Body of pancreas (tissue), 4 donors: Measurements from ENCODE around the gene XKR8. TPM values are rescaled to one million over a fixed set of nuclear protein-coding genes. Genes with fewer than 3 reads are reported as not detected.
A peak's percentile ranks its signal among the peaks of the same experiment; 100 is the strongest.

ENCODE experiments used
- ATAC-seq: fragments of 150-250 bp; one replicate; pipeline ENCODE4 v1.9.1; 2016
- DNase-seq, 4 donors: peaks; one replicate each; pipeline ENCODE4 v3.0.0-alpha.2; 2019
- H3K27ac ChIP-seq, 4 donors: fragments of 200-600 bp; sonication (generic); 1 replicate in 3 of 4; 2 replicates in 1 of 4; pipeline versions ENCODE4 v1.5.1 to v1.6.1; 2016 to 2019; ENCODE audit warnings: mild to moderate bottlenecking in 1 of 4, mixed read lengths in 1 of 4, moderate library complexity in 1 of 4
- H3K27me3 ChIP-seq, 2 donors: fragments of 200-600 bp; sonication (generic); one replicate each; pipeline ENCODE4 v1.6.0; 2016; ENCODE audit warnings: mild to moderate bottlenecking in 1 of 2
- H3K36me3 ChIP-seq, 2 donors: fragments of 200-600 bp; sonication (generic); replicated peaks in 1 of 2; 2 replicates each; pipeline ENCODE4 v1.5.1; 2016; ENCODE audit warnings: low read depth in 2 of 2; ENCODE audit not compliant: insufficient read depth in 1 of 2
- H3K4me1 ChIP-seq: fragments of 200-600 bp; sonication (generic); one replicate; pipeline ENCODE4 v1.6.0; 2016
- H3K4me3 ChIP-seq, 2 donors: fragments of 200-600 bp; sonication (generic); 1 replicate in 1 of 2; 2 replicates in 1 of 2; pipeline ENCODE4 v1.5.1; 2016 to 2019
- H3K9me3 ChIP-seq, 3 donors: fragments of 200-600 bp; sonication (generic); 1 replicate in 2 of 3; 2 replicates in 1 of 3; pipeline ENCODE4 v1.5.1; 2016
- POLR2A ChIP-seq, 3 donors: fragments of 450-650 bp; IDR thresholded peaks; one replicate each; pipeline ENCODE4 v1.6.1; 2016; ENCODE audit warnings: antibody characterized with exemption in 3 of 3, mild to moderate bottlenecking in 2 of 3
- WGBS, 2 donors: methylation state at CpG; one replicate each; pipeline ENCODE4 v1.1.5; 2017; 5-methylcytosine and 5-hydroxymethylcytosine counted together
- intact Hi-C: fragments of 100-400 bp; cut with DNase I; formaldehyde crosslinking; loops from one replicate; pipeline ENCODE4 v1.15.1; 2023
- total RNA-seq, 2 donors: library from RNA; depleted of rRNA; stranded (reverse); fragments of >200 nt; gene quantifications; one replicate each; pipeline ENCODE4 v1.1.0, GENCODE V29; 2016
- TF ChIP-seq, protein P1 (sequence below), 7 experiments: fragments of 450-650 bp in 4 of 7; fragments of 200-600 bp in 3 of 7; sonication (generic) in 3 of 7; IDR thresholded peaks; one replicate each; pipeline ENCODE4 v1.5.1; 2016 to 2019; ENCODE audit warnings: antibody characterized with exemption in 7 of 7

The XKR8 gene
- total RNA-seq, 2 donors from 2014 or later = 7.9 to 14.5 TPM

DNA sequence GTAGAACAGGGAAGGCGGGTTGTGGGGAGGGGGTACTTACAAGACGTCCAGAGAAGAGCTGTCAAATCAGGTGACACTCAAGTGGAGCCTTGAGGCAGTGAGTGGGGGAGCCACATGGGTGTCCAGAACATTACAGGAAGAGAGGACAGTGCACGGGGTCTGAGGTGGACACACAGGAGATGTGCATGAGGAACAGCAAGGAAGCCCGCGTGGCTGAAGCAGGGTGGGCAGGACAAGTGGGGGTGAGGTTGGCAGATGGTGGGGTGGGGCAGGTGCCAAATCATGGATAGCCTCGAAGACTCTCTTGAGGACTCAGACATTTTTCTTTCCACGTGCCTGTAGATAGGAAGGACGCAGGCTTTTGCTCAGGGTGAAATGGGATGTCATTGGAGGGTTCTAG, 24.1 kb upstream of the XKR8 start:
- WGBS, 2 donors = 21 to 33% methylated on average over 7 to 8 of the region's 8 CpGs
- no peak for TF ChIP-seq POLR2A (IDR thresholded peaks at IDR 0.05)
- TF ChIP-seq, protein P1, sequence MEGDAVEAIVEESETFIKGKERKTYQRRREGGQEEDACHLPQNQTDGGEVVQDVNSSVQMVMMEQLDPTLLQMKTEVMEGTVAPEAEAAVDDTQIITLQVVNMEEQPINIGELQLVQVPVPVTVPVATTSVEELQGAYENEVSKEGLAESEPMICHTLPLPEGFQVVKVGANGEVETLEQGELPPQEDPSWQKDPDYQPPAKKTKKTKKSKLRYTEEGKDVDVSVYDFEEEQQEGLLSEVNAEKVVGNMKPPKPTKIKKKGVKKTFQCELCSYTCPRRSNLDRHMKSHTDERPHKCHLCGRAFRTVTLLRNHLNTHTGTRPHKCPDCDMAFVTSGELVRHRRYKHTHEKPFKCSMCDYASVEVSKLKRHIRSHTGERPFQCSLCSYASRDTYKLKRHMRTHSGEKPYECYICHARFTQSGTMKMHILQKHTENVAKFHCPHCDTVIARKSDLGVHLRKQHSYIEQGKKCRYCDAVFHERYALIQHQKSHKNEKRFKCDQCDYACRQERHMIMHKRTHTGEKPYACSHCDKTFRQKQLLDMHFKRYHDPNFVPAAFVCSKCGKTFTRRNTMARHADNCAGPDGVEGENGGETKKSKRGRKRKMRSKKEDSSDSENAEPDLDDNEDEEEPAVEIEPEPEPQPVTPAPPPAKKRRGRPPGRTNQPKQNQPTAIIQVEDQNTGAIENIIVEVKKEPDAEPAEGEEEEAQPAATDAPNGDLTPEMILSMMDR (IDR thresholded peaks at IDR 0.05) = no peak
- peaks cover 14% of the 10 kb centered on the region for H3K4me1 ChIP-seq
- intact Hi-C loops = no loop called here
- H3K4me3 ChIP-seq = peak overlapping the region in 1 of 2 donors; percentile 34
- no peaks in the 10 kb centered on the region for H3K36me3 ChIP-seq
- H3K9me3 ChIP-seq = no peaks in the 10 kb centered on the region
- H3K27me3 ChIP-seq = no peaks in the 10 kb centered on the region
- no peak overlapping the region for H3K27ac ChIP-seq
- peak in 1 of 4 donors; percentile 10 for DNase-seq
- ATAC-seq = peak; percentile 10

DNA sequence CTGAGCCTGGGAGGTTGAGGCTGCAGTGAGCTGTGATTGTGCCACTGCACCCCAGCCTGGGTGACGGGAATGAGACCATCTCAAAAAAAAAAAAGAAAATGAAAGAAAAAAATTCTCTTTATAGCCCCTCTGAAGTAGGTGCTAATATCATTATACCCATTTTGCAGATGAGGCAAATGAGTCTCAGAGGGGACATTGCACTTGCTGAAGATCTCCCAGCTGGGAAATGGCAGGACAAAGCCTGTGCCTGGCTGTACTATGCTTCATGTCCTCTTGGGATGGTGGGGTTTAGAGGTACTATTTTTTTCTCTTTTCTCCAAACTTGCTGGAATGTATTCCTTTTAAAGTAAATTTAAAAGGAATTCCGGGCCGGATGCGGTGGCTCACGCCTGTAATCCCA, 23.4 kb upstream of the XKR8 start:
- intact Hi-C loops = no loop called here
- ATAC-seq (no peak), DNase-seq (no peak)
- Histone ChIP-seq H3K4me3 (no peak overlapping the region), H3K27ac (no peak overlapping the region), H3K9me3 (no peaks in the 10 kb centered on the region), H3K27me3 (no peaks in the 10 kb centered on the region), H3K36me3 (no peaks in the 10 kb centered on the region), H3K4me1 (peaks cover 14% of the 10 kb centered on the region)
- 74 to 93% methylated on average over 5 of the region's 5 CpGs for WGBS, 2 donors
- TF ChIP-seq, protein P1 (IDR thresholded peaks at IDR 0.05) = no peak
- TF ChIP-seq POLR2A (IDR thresholded peaks at IDR 0.05) = no peak

DNA sequence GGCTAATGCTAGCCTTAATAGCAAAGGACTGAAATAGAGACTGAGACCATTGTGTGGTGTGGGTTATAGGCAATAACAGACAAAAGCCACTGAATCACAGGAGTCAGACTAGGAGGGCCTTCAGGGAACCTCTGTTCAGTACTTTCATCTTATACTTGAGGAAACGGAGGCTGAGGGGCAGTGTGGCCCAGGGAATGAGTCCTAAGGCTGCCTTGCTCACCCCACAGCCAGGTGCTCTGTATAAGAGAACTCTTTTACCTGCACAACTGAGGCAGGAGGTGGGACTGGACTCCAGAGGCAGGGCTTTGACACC, 22.3 kb upstream of the XKR8 start:
- H3K4me1 ChIP-seq = peaks cover 14% of the 10 kb centered on the region
- intact Hi-C loops = no loop called here
- no peaks in the 10 kb centered on the region for H3K36me3 ChIP-seq
- H3K9me3 ChIP-seq = no peaks in the 10 kb centered on the region
- DNase-seq (no peak), ATAC-seq (no peak)
- no peaks in the 10 kb centered on the region for H3K27me3 ChIP-seq
- no peak overlapping the region for H3K27ac ChIP-seq
- TF ChIP-seq, protein P1 (IDR thresholded peaks at IDR 0.05) = no peak
- no peak for TF ChIP-seq POLR2A (IDR thresholded peaks at IDR 0.05)
- H3K4me3 ChIP-seq = no peak overlapping the region
- 90% methylated on average over 1 of the region's 1 CpG; no CpG with 5 or more reads in 1 of the 2 donors for WGBS, 2 donors

DNA sequence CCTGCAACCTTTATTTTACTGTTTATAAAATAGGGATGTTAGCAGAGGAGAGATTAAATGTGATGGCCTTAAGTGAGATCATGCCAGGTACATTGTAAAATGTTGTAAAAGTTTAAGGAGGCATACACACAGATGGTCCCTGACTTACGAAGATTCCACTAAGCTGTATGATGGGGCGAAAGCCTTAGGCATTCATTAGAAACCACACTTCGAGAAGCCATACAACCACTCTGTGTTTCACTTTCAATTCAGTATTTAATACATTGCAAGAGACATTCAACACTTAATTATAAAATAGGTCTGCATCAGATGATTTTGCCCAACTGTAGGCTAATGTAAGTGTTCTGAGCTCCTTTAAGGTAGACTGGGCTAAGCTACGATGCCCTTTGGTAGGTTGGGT, 21.3 kb upstream of the XKR8 start:
- 85 to 90% methylated on average over 4 of the region's 4 CpGs for WGBS, 2 donors
- ATAC-seq (no peak), DNase-seq (no peak)
- peaks cover 14% of the 10 kb centered on the region for H3K4me1 ChIP-seq
- TF ChIP-seq POLR2A (IDR thresholded peaks at IDR 0.05) = no peak
- TF ChIP-seq, protein P1 (IDR thresholded peaks at IDR 0.05) = no peak
- H3K36me3 ChIP-seq = no peaks in the 10 kb centered on the region
- no peak overlapping the region for H3K27ac ChIP-seq
- intact Hi-C loops = no loop called here
- H3K4me3 ChIP-seq = no peak overlapping the region
- H3K27me3 ChIP-seq = no peaks in the 10 kb centered on the region
- no peaks in the 10 kb centered on the region for H3K9me3 ChIP-seq

DNA sequence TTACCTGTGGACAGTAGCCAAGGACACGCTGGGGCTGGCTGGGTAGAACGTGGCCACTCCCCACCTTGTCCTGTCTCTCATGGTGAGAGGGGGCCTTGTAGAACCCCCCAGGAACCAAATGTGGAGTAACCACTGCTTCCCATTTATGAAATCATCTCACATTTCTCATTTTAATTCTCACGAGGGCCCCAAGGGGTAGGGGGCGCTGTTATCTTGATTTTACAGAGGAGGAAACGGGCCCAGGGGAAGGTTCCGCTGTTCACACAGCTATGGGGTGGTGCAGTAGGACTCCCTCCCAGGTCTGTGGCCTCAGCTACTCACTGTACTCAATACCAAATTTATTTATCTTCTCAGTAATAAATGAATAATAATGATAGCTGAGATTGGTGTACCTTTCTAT, 19.5 kb upstream of the XKR8 start:
- H3K27ac ChIP-seq = no peak overlapping the region
- peaks cover 9% of the 10 kb centered on the region for H3K4me1 ChIP-seq
- no peak for TF ChIP-seq POLR2A (IDR thresholded peaks at IDR 0.05)
- TF ChIP-seq, protein P1 (IDR thresholded peaks at IDR 0.05) = peak in 1 of 7 experiments; percentile 8
- no peaks in the 10 kb centered on the region for H3K9me3 ChIP-seq
- no peaks in the 10 kb centered on the region for H3K36me3 ChIP-seq
- intact Hi-C loops = loop anchor here (10.0 kb wide), 1 partner anchor 55 kb away; no protein-coding TSS in a partner anchor
- ATAC-seq (no peak), DNase-seq (peak in 3 of 4 donors; percentile 22 to 62 (median 37))
- 35 to 41% methylated on average over 6 of the region's 6 CpGs for WGBS, 2 donors
- no peaks in the 10 kb centered on the region for H3K27me3 ChIP-seq
- no peak overlapping the region for H3K4me3 ChIP-seq
